ENCODE measurements around the gene KLF9. TPM values are rescaled to one million over a fixed set of nuclear protein-coding genes. Genes with fewer than 3 reads are reported as not detected.
A peak's percentile ranks its signal among the peaks of the same experiment; 100 is the strongest.

The KLF9 gene
- total RNA-seq, 1 donor from 2014 or later = 52.8 TPM

DNA sequence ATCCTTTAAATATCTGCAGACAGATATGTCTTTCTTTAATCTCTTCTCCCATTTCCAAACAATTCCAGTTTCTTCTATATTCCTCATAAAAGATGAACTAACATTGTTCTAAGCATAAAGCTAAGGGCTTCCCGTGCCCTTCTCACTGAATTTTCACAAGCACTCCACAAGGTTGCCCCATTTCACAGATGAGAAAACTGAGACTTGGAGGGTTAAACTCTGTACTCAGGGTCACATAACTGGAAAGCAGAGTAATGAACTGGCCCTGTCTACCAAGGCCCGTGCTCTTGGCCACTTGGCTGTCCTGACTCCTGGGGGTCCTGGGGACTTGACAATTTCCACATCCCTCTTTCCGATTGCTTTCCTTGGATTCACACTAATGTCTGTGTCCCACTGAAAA lies 25.3 kb downstream of the KLF9 start:
- no peak for DNase-seq
- intact Hi-C loops (cut with micrococcal nuclease) = no loop called here
- H3K4me1 ChIP-seq = peaks cover 100% of the 10 kb centered on the region
- H3K27me3 ChIP-seq (ENCODE audit: low read depth) = no peaks in the 10 kb centered on the region
- peak overlapping the region; percentile 74 for H3K27ac ChIP-seq (replicated peaks)
- no peak for TF ChIP-seq CTCF (IDR thresholded peaks at IDR 0.05; ENCODE audit: borderline replicate concordance)
- H3K9me3 ChIP-seq (replicated peaks) = no peaks in the 10 kb centered on the region
- H3K36me3 ChIP-seq = peaks cover 33% of the 10 kb centered on the region
- H3K4me3 ChIP-seq = peak overlapping the region; percentile 2

- no peak for DNase-seq
- Histone ChIP-seq H3K9me3 (replicated peaks) (no peaks in the 10 kb centered on the region), H3K27me3 (ENCODE audit: low read depth) (no peaks in the 10 kb centered on the region), H3K27ac (replicated peaks) (no peak overlapping the region), H3K36me3 (peaks cover 34% of the 10 kb centered on the region), H3K4me1 (peaks cover 100% of the 10 kb centered on the region), H3K4me3 (no peak overlapping the region)
- intact Hi-C loops (cut with micrococcal nuclease) = no loop called here
- TF ChIP-seq CTCF (IDR thresholded peaks at IDR 0.05; ENCODE audit: borderline replicate concordance) = no peak
These were observed 26.8 kb downstream of the KLF9 start for GRCh38 chr9:70387663-70388062.

- Histone ChIP-seq H3K9me3 (replicated peaks) (no peaks in the 10 kb centered on the region), H3K27me3 (ENCODE audit: low read depth) (no peaks in the 10 kb centered on the region), H3K4me3 (no peak overlapping the region), H3K36me3 (peaks cover 34% of the 10 kb centered on the region), H3K4me1 (peaks cover 90% of the 10 kb centered on the region), H3K27ac (replicated peaks) (peak overlapping the region; percentile 10)
- DNase-seq = no peak
- TF ChIP-seq CTCF (IDR thresholded peaks at IDR 0.05; ENCODE audit: borderline replicate concordance) = no peak
- intact Hi-C loops (cut with micrococcal nuclease) = no loop called here
These were observed 29.0 kb downstream of the KLF9 start for GRCh38 chr9:70385426-70385825.

DNA sequence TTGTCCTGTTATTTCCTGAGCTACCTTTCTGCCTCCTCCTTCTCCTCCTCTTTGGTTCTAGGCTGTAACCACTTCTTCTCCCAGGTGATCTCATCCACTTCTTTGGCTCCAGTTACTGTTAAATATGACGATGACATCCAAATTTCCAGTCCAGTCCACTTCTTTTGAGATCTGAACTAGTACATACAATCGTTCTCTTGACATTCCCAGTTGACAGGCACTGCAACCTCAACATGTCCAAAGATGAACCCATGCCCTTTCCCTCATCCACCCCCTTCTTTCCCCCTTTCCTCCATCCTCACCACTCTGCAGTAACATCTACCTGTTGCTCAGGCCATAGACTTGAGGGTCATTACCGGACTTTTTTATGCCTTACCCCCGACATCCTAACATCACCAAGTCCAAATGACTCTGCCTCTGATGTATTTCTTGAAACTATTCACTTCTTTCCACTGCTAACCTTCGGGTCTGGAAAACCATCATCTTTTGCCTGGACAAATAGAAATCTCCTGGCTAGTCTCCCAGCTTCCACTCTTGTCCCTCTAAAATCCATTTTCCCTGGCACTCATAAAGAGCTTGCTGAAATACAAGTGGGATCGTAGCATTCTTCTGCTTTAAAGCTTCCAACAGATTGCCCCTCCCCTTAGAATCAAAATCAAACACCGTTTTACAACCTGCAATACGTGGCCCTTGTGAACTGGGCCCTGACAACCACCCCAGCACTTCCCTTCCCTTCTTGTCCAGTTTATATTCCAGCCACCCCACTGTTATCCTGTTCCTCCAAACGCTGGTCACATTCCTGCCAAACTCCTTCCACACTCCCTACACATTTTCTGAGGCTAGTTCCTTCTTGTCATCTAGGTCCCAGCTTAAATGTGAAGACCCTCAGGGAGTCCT lies 31.5 kb downstream of the KLF9 start:
- peaks cover 34% of the 10 kb centered on the region for H3K36me3 ChIP-seq

GRCh38 chr9:70382046-70382708 lies 32.3 kb downstream of the KLF9 start:
- no peaks in the 10 kb centered on the region for H3K27me3 ChIP-seq (ENCODE audit: low read depth)
- no peak for TF ChIP-seq CTCF (IDR thresholded peaks at IDR 0.05; ENCODE audit: borderline replicate concordance)
- no peak overlapping the region for H3K27ac ChIP-seq (replicated peaks)
- H3K9me3 ChIP-seq (replicated peaks) = no peaks in the 10 kb centered on the region
- peaks cover 63% of the 10 kb centered on the region for H3K4me1 ChIP-seq
- no peak overlapping the region for H3K4me3 ChIP-seq
- peaks cover 28% of the 10 kb centered on the region for H3K36me3 ChIP-seq
- DNase-seq = no peak
- intact Hi-C loops (cut with micrococcal nuclease) = no loop called here

More for the DNA sequence above, 31.5 kb downstream of the KLF9 start:
- intact Hi-C loops (cut with micrococcal nuclease) = no loop called here
- Histone ChIP-seq H3K4me3 (no peak overlapping the region), H3K9me3 (replicated peaks) (no peaks in the 10 kb centered on the region), H3K27me3 (ENCODE audit: low read depth) (no peaks in the 10 kb centered on the region), H3K4me1 (peaks cover 71% of the 10 kb centered on the region), H3K27ac (replicated peaks) (peak overlapping the region; percentile 1)
- no peak for DNase-seq
- no peak for TF ChIP-seq CTCF (IDR thresholded peaks at IDR 0.05; ENCODE audit: borderline replicate concordance)
